Measurements from ENCODE around the gene MAGOHB.

DNA sequence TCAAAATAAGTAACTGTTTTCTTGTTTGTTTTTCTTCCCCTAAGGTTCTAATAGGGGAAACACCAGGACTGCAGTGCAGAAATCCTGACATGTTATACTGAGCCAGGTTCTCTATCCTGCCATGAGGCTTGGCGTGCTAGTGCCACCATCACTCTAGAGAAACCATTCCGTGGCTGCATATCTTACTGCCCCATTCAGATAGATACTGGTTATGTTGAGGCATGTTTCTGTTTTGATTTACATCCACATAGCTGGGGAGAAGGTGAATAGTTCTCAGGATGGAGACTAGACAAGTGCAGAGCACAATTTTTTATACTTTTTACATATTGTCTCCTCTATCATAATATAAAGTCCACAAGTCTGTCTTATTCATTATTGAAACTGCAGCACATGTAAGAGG is 11.5 kb downstream of the MAGOHB start:
- TF ChIP-seq, protein P1, sequence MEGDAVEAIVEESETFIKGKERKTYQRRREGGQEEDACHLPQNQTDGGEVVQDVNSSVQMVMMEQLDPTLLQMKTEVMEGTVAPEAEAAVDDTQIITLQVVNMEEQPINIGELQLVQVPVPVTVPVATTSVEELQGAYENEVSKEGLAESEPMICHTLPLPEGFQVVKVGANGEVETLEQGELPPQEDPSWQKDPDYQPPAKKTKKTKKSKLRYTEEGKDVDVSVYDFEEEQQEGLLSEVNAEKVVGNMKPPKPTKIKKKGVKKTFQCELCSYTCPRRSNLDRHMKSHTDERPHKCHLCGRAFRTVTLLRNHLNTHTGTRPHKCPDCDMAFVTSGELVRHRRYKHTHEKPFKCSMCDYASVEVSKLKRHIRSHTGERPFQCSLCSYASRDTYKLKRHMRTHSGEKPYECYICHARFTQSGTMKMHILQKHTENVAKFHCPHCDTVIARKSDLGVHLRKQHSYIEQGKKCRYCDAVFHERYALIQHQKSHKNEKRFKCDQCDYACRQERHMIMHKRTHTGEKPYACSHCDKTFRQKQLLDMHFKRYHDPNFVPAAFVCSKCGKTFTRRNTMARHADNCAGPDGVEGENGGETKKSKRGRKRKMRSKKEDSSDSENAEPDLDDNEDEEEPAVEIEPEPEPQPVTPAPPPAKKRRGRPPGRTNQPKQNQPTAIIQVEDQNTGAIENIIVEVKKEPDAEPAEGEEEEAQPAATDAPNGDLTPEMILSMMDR (IDR thresholded peaks at IDR 0.05; ENCODE audit: insufficient read depth, low read depth, low read length), result no peak
- no peak for TF ChIP-seq EZH2 (IDR thresholded peaks at IDR 0.05; ENCODE audit: insufficient read depth, low read length)
